ENCODE data around the gene SEMA3F. TPM values are rescaled to one million over a fixed set of nuclear protein-coding genes. Genes with fewer than 3 reads are reported as not detected.
A peak's percentile ranks its signal among the peaks of the same experiment; 100 is the strongest.

Gene SEMA3F
- total RNA-seq, result not detected

GRCh38 chr3:50154840-50155490 is at the start of gene SEMA3F:
Gene SEMA3F (plus strand): TSS chr3:50155324. CDS start chr3:50159623, 4,299 bp downstream.
- DNase-seq, result peak; percentile 60

GRCh38 chr3:50111757-50112156 is 43.4 kb upstream of the SEMA3F start:
- no peak for DNase-seq

GRCh38 chr3:50112462-50112861 is 42.7 kb upstream of the SEMA3F start:
- no peak for DNase-seq

GRCh38 chr3:50117120-50117519 is 38.0 kb upstream of the SEMA3F start:
- no peak for DNase-seq

GRCh38 chr3:50118237-50118636 is 36.9 kb upstream of the SEMA3F start:
- DNase-seq, result no peak

GRCh38 chr3:50119786-50120185 is 35.3 kb upstream of the SEMA3F start:
- no peak for DNase-seq

- DNase-seq, result no peak
These were observed 34.6 kb upstream of the SEMA3F start for GRCh38 chr3:50120364-50121071.

GRCh38 chr3:50121072-50122032 is 33.8 kb upstream of the SEMA3F start:
- peak; percentile 62 for DNase-seq

- DNase-seq, result no peak
These were observed 33.1 kb upstream of the SEMA3F start for GRCh38 chr3:50122071-50122470.

- no peak for DNase-seq
These were observed 32.3 kb upstream of the SEMA3F start for GRCh38 chr3:50122661-50123391.

GRCh38 chr3:50123394-50124051 is 31.6 kb upstream of the SEMA3F start:
- no peak for DNase-seq

- DNase-seq, result no peak
These were observed 30.9 kb upstream of the SEMA3F start for GRCh38 chr3:50124052-50124799.

- no peak for DNase-seq
These were observed 30.3 kb upstream of the SEMA3F start for GRCh38 chr3:50124800-50125178.

- DNase-seq, result no peak
These were observed 29.4 kb upstream of the SEMA3F start for GRCh38 chr3:50125541-50126286.

- no peak for DNase-seq
These were observed 28.6 kb upstream of the SEMA3F start for GRCh38 chr3:50126287-50127211.

- no peak for DNase-seq
These were observed 27.9 kb upstream of the SEMA3F start for GRCh38 chr3:50127251-50127691.

- DNase-seq, result no peak
These were observed 27.1 kb upstream of the SEMA3F start for GRCh38 chr3:50128001-50128400.

- DNase-seq, result no peak
These were observed 24.7 kb upstream of the SEMA3F start for GRCh38 chr3:50130436-50130835.

Measured in effector CD4-positive, alpha-beta T cell (primary cell).